ENCODE measurements around the gene SARDH.

Gene SARDH

GRCh38 chr9:133635533-133636531, 102.3 kb downstream of the SARDH start, which contains the start of gene DBH:
TSS of gene DBH (plus strand) at chr9:133636363. CDS start at chr9:133636372, 9 bp downstream.
- Histone ChIP-seq H4K20me1 (ENCODE audit: insufficient read depth, low read length) (no peaks in the 10 kb centered on the region), H3K4me3 (ENCODE audit: low read length) (no peak within 1 kb of the TSS), H2AFZ (ENCODE audit: low read length) (no peak within 1 kb of the TSS), H3F3A (ENCODE audit: insufficient read depth, low read length) (no peaks in the 10 kb centered on the region), H3K79me2 (ENCODE audit: low read length) (no peaks in the 10 kb centered on the region), H3K9me3 (replicated peaks; ENCODE audit: insufficient read depth, low read length) (no peaks in the 10 kb centered on the region), H3K4me2 (ENCODE audit: low read depth, low read length) (no peak within 1 kb of the TSS), H3K9ac (ENCODE audit: low read length) (no peak within 1 kb of the TSS), H3K4me1 (ENCODE audit: low read length) (no peaks in the 10 kb centered on the region), H3K36me3 (replicated peaks; ENCODE audit: insufficient read depth, low read length) (no peaks in the 10 kb centered on the region), H3K9me2 (replicated peaks; ENCODE audit: insufficient read depth, low read length) (no peaks in the 10 kb centered on the region), H3K27ac (ENCODE audit: low read length) (no peak within 1 kb of the TSS), H3K27me3 (replicated peaks; ENCODE audit: insufficient read depth, low read length) (peaks cover 85% of the 10 kb centered on the region)
- no peak for DNase-seq
- TF ChIP-seq, protein P1, sequence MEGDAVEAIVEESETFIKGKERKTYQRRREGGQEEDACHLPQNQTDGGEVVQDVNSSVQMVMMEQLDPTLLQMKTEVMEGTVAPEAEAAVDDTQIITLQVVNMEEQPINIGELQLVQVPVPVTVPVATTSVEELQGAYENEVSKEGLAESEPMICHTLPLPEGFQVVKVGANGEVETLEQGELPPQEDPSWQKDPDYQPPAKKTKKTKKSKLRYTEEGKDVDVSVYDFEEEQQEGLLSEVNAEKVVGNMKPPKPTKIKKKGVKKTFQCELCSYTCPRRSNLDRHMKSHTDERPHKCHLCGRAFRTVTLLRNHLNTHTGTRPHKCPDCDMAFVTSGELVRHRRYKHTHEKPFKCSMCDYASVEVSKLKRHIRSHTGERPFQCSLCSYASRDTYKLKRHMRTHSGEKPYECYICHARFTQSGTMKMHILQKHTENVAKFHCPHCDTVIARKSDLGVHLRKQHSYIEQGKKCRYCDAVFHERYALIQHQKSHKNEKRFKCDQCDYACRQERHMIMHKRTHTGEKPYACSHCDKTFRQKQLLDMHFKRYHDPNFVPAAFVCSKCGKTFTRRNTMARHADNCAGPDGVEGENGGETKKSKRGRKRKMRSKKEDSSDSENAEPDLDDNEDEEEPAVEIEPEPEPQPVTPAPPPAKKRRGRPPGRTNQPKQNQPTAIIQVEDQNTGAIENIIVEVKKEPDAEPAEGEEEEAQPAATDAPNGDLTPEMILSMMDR (IDR thresholded peaks at IDR 0.05; ENCODE audit: low read length): no peak
- TF ChIP-seq EZH2phosphoT487 (IDR thresholded peaks at IDR 0.05; ENCODE audit: low read length) (no peak), EZH2 (optimal IDR thresholded peaks at IDR 0.05; ENCODE audit: low read depth, low read length) (no peak)

DNA sequence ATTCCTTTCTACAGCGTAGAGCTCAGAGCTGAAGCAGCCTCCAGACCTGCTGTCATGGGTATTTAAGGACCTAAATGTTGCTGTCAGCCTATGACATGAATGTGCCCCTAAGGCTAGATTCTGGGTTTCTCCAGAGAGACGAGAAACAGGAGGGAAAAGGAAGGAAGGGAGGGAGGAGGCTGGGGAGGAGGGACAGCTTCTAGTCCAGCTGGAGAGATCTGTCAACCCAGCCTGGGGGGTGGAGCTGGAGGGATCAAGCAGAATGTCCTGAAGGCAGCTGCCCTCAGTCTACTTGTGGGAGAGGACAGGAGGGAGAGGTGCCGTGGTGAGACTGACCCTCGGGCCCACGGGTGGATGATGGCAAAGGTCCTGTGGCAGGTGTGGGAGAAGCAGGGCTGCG, 103.1 kb downstream of the SARDH start:
- peaks cover 85% of the 10 kb centered on the region for H3K27me3 ChIP-seq (replicated peaks; ENCODE audit: insufficient read depth, low read length)
- H3K79me2 ChIP-seq (ENCODE audit: low read length): no peaks in the 10 kb centered on the region
- no peak overlapping the region for H3K27ac ChIP-seq (ENCODE audit: low read length)
- no peaks in the 10 kb centered on the region for H3K36me3 ChIP-seq (replicated peaks; ENCODE audit: insufficient read depth, low read length)
- TF ChIP-seq EZH2phosphoT487 (IDR thresholded peaks at IDR 0.05; ENCODE audit: low read length) (no peak), EZH2 (optimal IDR thresholded peaks at IDR 0.05; ENCODE audit: low read depth, low read length) (no peak)
- TF ChIP-seq, protein P1 (IDR thresholded peaks at IDR 0.05; ENCODE audit: low read length): no peak
- no peaks in the 10 kb centered on the region for H3K9me3 ChIP-seq (replicated peaks; ENCODE audit: insufficient read depth, low read length)
- no peaks in the 10 kb centered on the region for H4K20me1 ChIP-seq (ENCODE audit: insufficient read depth, low read length)
- no peaks in the 10 kb centered on the region for H3F3A ChIP-seq (ENCODE audit: insufficient read depth, low read length)
- no peaks in the 10 kb centered on the region for H3K9me2 ChIP-seq (replicated peaks; ENCODE audit: insufficient read depth, low read length)
- no peak overlapping the region for H3K4me2 ChIP-seq (ENCODE audit: low read depth, low read length)
- H2AFZ ChIP-seq (ENCODE audit: low read length): no peak overlapping the region
- no peak for DNase-seq
- no peaks in the 10 kb centered on the region for H3K4me1 ChIP-seq (ENCODE audit: low read length)
- no peak overlapping the region for H3K9ac ChIP-seq (ENCODE audit: low read length)
- H3K4me3 ChIP-seq (ENCODE audit: low read length): no peak overlapping the region

- Histone ChIP-seq H3K27ac (ENCODE audit: low read length) (no peak overlapping the region), H3K9ac (ENCODE audit: low read length) (no peak overlapping the region), H3K27me3 (replicated peaks; ENCODE audit: insufficient read depth, low read length) (peaks cover 84% of the 10 kb centered on the region), H3K9me3 (replicated peaks; ENCODE audit: insufficient read depth, low read length) (no peaks in the 10 kb centered on the region), H3K4me1 (ENCODE audit: low read length) (no peaks in the 10 kb centered on the region), H4K20me1 (ENCODE audit: insufficient read depth, low read length) (no peaks in the 10 kb centered on the region), H2AFZ (ENCODE audit: low read length) (no peak overlapping the region), H3K4me3 (ENCODE audit: low read length) (no peak overlapping the region), H3K4me2 (ENCODE audit: low read depth, low read length) (no peak overlapping the region), H3K36me3 (replicated peaks; ENCODE audit: insufficient read depth, low read length) (no peaks in the 10 kb centered on the region), H3F3A (ENCODE audit: insufficient read depth, low read length) (no peaks in the 10 kb centered on the region), H3K79me2 (ENCODE audit: low read length) (no peaks in the 10 kb centered on the region), H3K9me2 (replicated peaks; ENCODE audit: insufficient read depth, low read length) (no peaks in the 10 kb centered on the region)
- DNase-seq: no peak
- no peak for TF ChIP-seq EZH2phosphoT487 (IDR thresholded peaks at IDR 0.05; ENCODE audit: low read length)
- TF ChIP-seq, protein P1 (IDR thresholded peaks at IDR 0.05; ENCODE audit: low read length): no peak
- TF ChIP-seq EZH2 (optimal IDR thresholded peaks at IDR 0.05; ENCODE audit: low read depth, low read length): no peak
Observed at GRCh38 chr9:133634081-133634691, 104.0 kb downstream of the SARDH start.
